NCI-H187 treated with DMSO at 0.1 percent for 48 hours (cell line): ENCODE results near the gene WRAP73.
"Not testable (repeated sequence)": the region's sequence is repeated elsewhere in the genome, so short reads cannot be mapped to it uniquely, and the experiment has no call there.

ENCODE experiments used
- DNase-seq: peaks from one replicate; lab custom pipeline; 2025; lab: John Stamatoyannopoulos, UW

The WRAP73 gene

GRCh38 chr1:3596663-3597598 lies 53.0 kb downstream of the WRAP73 start:
- DNase-seq, result no peak

GRCh38 chr1:3595949-3596348 lies 54.0 kb downstream of the WRAP73 start:
- no peak for DNase-seq

- no peak for DNase-seq
These were observed 55.1 kb downstream of the WRAP73 start for GRCh38 chr1:3594706-3595377.

- no peak for DNase-seq
These were observed 56.2 kb downstream of the WRAP73 start for GRCh38 chr1:3593745-3594144.

- DNase-seq, result no peak
These were observed 56.6 kb downstream of the WRAP73 start for GRCh38 chr1:3593334-3593733.

GRCh38 chr1:3590951-3591865 lies 58.7 kb downstream of the WRAP73 start:
- no peak for DNase-seq

GRCh38 chr1:3590139-3590763 lies 59.7 kb downstream of the WRAP73 start:
- DNase-seq, result no peak

GRCh38 chr1:3588395-3588794 lies 61.5 kb downstream of the WRAP73 start:
- DNase-seq, result no peak

GRCh38 chr1:3586986-3587759 lies 62.7 kb downstream of the WRAP73 start:
- no peak for DNase-seq

GRCh38 chr1:3585940-3586568 lies 63.8 kb downstream of the WRAP73 start:
- DNase-seq, result no peak

GRCh38 chr1:3585353-3585868 lies 64.5 kb downstream of the WRAP73 start:
- DNase-seq, result not testable (repeated sequence)

- no peak for DNase-seq
These were observed 65.0 kb downstream of the WRAP73 start for GRCh38 chr1:3584915-3585314.

- DNase-seq, result not testable (repeated sequence)
These were observed 66.2 kb downstream of the WRAP73 start for GRCh38 chr1:3583751-3584150.

- no peak for DNase-seq
These were observed 68.4 kb downstream of the WRAP73 start for GRCh38 chr1:3581296-3582036.
